ENCODE results near the gene DCN.

The DCN gene

GRCh38 chr12:91186156-91186555 lies 3.5 kb upstream of the DCN start:
- DNase-seq (ENCODE audit: low read depth in 2 of 2) = no peak

GRCh38 chr12:91185421-91185820 lies 2.8 kb upstream of the DCN start:
- no peak for DNase-seq (ENCODE audit: low read depth in 2 of 2)

DNA sequence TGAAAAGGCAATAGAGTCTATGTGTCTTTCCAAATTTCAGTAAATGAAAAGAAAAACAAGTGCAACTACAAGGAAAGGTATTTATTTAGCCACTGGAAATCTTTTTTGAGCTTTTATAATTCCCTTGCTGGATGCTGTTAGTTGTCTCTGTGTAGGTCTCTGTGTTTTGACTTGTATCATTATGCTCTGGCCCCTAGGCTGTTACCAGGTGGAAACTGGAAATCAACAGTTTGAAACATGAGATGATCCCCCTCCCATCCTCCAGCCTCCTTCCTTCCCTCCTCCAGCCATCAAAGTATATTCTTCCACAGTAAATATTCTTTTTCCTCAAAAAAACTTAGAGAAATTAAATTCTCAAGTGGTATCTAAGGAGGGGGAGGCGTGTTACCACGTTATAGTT lies 934 bp upstream of the DCN start:
- DNase-seq (ENCODE audit: low read depth in 2 of 2) = no peak

DNA sequence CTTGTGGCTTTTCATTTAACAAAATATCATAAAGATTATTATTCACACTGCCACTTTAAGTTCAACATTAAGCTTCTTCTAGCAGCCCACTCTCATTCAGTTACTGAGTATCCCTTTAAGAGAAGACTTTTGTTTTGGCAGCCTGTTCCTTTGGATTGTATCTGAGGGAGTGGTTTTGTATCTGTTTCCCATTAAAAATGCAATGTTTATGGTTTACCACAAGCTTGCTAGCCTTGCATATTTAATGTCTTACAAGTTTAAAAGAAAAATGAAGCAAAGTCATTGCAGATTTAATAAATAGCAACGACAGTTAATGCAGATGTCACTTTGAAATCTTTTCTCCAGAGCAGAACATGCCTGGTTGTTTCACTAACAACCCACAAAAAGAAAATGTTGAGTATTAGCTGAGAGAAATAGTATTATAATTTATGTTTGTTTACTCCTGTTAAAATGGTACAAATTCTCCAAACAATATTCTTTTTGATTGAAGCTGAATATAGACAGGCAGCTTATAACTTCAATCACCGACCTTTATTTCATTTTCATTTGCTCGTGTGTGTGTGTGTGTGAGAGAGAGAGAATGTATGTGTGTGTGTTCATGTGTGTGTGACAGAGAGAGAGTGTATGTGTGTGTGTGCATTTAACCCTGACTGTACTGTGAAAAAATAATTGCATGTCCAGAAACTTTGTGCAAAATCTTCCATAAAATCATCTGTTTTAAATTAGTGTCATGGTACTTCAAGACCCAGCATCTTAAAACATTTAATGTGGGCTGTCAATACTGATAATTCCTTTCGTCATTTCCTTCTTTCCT lies 1.8 kb downstream of the DCN start:
- no peak for DNase-seq (ENCODE audit: low read depth in 2 of 2)

GRCh38 chr12:91179966-91180561 lies 2.6 kb downstream of the DCN start:
- DNase-seq (ENCODE audit: low read depth in 2 of 2) = no peak

GRCh38 chr12:91179315-91179714 lies 3.3 kb downstream of the DCN start:
- DNase-seq (ENCODE audit: low read depth in 2 of 2) = no peak

DNA sequence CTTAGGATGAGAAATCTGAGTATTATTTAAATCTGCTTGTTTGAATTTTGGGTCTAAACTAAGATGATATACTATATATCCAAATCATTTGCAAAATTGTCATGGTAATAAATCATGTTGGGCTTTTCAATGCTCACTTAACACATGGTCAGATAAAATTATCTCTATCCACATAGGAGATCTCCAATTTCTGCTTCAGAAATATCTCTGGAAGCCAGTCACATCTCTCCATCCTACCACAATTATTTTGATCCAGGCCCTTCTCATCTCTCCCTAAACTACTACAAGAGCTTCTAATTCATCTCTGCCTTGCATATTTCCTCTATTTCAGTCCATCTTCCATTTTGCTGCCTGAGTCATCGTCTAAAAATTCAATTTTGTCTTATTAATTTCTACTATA lies 3.8 kb downstream of the DCN start:
- DNase-seq (ENCODE audit: low read depth in 2 of 2) = no peak

DNA sequence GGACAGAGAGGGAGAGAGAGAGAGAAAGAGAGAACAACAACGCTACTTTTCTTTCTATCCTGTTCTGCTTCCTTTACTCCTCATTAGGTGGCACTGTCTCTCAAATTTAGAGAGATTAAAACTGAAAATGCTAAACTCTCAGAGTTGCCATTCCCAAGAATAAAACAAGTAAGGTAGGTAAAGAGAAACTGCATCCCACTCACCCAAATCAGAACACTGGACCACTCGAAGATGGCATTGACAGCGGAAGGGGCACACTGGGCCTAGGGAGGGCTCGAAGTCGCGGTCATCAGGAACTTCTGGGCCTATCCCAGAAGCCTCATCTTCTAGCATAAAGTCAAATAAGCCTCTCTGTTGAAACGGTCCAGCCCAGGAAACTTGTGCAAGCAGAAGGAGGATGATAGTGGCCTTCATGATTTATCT lies 4.5 kb downstream of the DCN start:
- DNase-seq (ENCODE audit: low read depth in 2 of 2) = no peak

GRCh38 chr12:91177381-91177780 lies 5.2 kb downstream of the DCN start:
- no peak for DNase-seq (ENCODE audit: low read depth in 2 of 2)

DNA sequence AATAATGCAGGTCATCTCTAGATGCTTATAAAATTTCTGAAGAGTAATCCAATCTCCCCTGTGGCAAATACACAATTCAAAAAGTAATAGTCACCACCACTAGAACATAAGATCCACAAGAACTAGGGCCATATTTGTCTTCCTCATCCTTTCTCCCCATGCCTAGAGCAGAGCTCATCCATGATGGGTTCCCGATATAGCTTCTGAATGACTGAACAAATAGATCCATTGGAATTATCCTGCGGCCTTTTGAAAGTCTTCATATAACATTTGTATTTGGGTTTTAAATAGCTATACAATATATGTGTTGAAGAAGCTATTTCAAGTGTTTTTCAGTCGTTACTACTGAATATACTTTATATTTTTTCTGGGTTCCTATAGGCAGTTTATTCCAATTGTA lies 5.7 kb downstream of the DCN start:
- DNase-seq (ENCODE audit: low read depth in 2 of 2) = no peak

GRCh38 chr12:91176358-91176757 lies 6.3 kb downstream of the DCN start:
- DNase-seq (ENCODE audit: low read depth in 2 of 2) = no peak

- no peak for DNase-seq (ENCODE audit: low read depth in 2 of 2)
Observed at GRCh38 chr12:91173124-91173523, 9.5 kb downstream of the DCN start.

DNA sequence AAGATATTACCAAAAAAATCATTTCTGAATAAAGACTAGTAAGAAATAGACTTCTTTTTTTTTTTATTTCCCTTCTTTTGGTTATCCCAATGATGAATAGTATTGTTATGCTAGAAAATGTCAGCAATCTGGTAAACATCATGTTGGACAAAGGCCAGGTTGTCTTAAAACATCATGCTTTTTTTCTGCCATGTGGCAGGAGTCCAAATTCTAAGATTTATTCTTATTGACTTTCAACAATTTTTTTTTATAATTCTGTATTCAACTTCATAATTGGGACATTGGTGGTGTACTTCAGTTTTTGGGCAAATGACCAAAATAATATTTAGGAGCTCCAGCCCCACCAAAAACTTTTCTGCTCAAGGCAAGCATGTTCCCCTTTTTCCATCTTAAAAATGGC lies 10.5 kb downstream of the DCN start:
- DNase-seq (ENCODE audit: low read depth in 2 of 2) = no peak

DNA sequence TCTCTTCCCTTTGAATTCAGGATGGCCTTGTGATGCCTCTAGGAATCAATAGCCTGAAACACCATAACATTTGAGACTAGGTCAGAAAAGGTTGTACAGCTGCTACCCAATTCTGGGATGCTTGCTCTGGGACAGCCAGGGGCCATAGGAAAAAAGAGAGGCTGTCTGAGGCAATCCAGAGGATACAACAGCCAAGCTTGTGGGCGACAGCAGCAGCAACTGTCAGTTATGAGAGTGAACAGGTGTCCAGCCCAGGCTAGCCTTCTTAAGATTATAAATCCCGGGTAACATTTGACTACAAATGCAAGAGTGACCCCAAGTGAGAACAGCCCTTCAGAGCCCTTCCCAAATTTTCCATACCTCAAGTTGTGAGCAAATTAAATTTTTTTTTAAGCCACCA lies 11.1 kb downstream of the DCN start:
- no peak for DNase-seq (ENCODE audit: low read depth in 2 of 2)

- DNase-seq (ENCODE audit: low read depth in 2 of 2) = no peak
Observed at GRCh38 chr12:91163116-91163515, 19.5 kb downstream of the DCN start.

DNA sequence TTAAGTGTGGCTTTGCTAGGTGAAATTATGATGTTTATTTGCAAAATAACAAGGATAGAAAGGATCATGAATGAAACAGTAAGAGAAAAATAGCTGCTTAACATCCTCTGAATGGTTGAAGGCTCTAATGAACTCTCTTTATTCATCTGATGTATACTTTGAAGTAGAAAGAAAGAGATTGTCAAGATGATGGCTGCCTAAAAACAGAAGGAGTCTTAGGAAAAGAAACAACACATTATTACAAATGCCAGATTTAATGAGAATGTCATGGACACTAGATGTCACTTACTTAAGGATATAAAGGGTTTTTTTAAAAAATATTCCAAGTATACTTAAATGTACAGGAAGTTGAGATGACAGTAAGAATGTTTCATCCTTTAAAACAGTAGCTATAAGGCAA lies 21.6 kb downstream of the DCN start:
- DNase-seq (ENCODE audit: low read depth in 2 of 2) = no peak

DNA sequence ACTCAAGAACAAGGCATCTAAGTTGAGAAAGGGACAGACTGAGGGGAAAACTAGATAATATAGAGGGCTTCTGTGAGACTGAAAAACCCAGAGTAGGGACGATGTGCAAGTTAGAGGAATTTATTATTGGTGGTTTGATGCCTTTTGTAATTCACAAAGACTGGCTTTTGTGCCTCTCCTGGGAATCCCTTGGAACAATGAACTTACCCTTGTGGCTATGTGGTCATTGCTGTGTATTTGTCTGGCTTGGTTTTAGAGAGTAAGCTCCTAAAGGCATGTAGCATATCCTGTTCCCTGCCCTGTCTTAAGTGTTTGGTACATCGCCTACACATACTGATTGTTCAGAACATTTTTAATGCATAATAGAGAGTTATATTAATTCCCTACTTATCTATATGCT lies 26.6 kb downstream of the DCN start:
- DNase-seq (ENCODE audit: low read depth in 2 of 2) = no peak

DNA sequence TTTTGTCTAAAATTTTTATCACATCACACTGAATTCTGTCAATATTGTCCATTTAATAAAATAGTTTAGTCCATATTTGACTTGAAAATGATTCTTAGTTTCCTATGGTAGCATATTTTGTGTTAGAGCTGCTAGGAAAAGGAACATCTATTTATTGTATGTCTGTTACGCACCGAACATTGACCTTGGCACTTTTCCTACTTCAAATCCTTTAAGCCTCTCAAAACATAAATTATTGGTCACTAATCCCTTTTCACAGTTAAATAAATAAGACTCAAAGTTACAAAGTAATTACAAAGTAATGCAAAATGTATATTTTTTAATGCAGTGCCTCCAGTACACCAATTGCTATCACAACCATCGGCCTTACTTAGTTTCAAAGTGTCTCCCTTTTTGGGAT lies 28.5 kb downstream of the DCN start:
- DNase-seq (ENCODE audit: low read depth in 2 of 2) = no peak

DNA sequence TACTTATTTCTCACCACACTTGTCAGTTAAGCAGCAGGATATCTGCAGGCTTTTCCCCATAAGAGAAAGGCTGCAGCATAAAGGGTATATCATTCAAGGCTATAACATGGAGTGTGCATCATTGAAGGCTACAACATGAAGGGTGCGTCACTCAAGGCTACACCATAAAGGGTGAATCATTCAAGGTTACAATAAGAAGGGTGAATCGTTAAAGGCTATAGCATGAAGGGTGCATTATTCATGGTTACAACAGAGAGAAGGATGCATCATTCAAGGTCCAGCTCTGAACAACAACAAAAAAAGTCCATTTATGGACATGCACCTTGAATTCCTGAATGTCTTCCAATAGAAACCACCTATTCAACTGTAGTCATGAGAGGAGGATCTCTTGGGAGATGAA lies 38.6 kb downstream of the DCN start:
- DNase-seq (ENCODE audit: low read depth in 2 of 2) = no peak

- DNase-seq (ENCODE audit: low read depth in 2 of 2) = no peak
Observed at GRCh38 chr12:91143206-91143605, 39.4 kb downstream of the DCN start.

GRCh38 chr12:91142221-91142631 lies 40.4 kb downstream of the DCN start:
- DNase-seq (ENCODE audit: low read depth in 2 of 2) = no peak

GRCh38 chr12:91140026-91140931 lies 42.3 kb downstream of the DCN start:
- DNase-seq (ENCODE audit: low read depth in 2 of 2) = no peak

DNA sequence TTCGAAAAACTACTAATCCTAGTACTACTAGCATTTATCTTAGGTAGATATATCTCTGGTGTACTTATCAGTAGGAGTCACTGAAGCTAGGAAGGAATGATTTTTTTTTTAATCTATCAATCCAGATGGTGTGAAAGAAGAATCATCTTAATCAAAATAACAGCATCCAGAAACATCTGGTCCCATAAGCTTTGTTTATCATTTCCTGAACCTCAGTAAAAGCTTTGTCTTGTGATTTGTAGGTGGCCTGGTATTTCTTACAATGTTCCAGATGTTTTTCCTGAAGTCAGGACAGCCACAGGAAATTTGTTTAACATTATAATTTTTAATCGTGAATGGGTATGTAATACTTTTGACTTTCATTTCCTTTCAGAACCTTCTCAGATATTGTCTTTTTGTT lies 43.3 kb downstream of the DCN start:
- DNase-seq (ENCODE audit: low read depth in 2 of 2) = no peak
